PC-9 (cell line): ENCODE results near the gene DNMT3B. TPM values are rescaled to one million over a fixed set of nuclear protein-coding genes. Genes with fewer than 3 reads are reported as not detected.

Experiments
- BruUV-seq: library from RNA; stranded (reverse); fragments of 400-500 nt; replicated peaks from 2 replicates; lab custom pipeline; 2021; lab: Mats Ljungman, UMichigan
- CTCF ChIA-PET: fragments of 300-600 bp; sonication (Branson Sonifier 250); formaldehyde crosslinking; loops from one replicate; lab custom pipeline; 2022; ENCODE audit warnings: antibody characterized with exemption; lab: Charles Lee
- POLR2A ChIA-PET: fragments of 300-600 bp; sonication (Branson Sonifier 250); formaldehyde crosslinking; loops from one replicate; lab custom pipeline; 2022; ENCODE audit warnings: antibody characterized with exemption; ENCODE audit not compliant: unreplicated experiment; lab: Charles Lee
- DNase-seq, 2 experiments: peaks; one replicate each; pipeline versions ENCODE4 v3.0.0 to v3.0.0-alpha.2; 2015 to 2022; ENCODE audit warnings: mixed read lengths in 1 of 2
- H2AFZ ChIP-seq: fragments of 200-600 bp; sonication (generic); 2 replicates; pipeline ENCODE4 v1.8.1; 2017; ENCODE audit warnings: antibody characterized with exemption
- H3F3A ChIP-seq: fragments of 200-600 bp; sonication (generic); 2 replicates; pipeline ENCODE4 v1.8.1; 2017; ENCODE audit warnings: antibody characterized with exemption, mild to moderate bottlenecking, low read depth; ENCODE audit not compliant: insufficient read depth
- H3K27ac ChIP-seq: fragments of 200-600 bp; sonication (generic); 2 replicates; pipeline ENCODE4 v1.6.1; 2016; ENCODE audit warnings: mixed run types
- H3K27me3 ChIP-seq: fragments of 200-600 bp; sonication (generic); 2 replicates; pipeline ENCODE4 v1.6.1; 2016; ENCODE audit warnings: low read depth, mixed run types; ENCODE audit not compliant: insufficient read depth
- H3K36me3 ChIP-seq: fragments of 200-600 bp; sonication (generic); 2 replicates; pipeline ENCODE4 v1.6.1; 2016; ENCODE audit warnings: low read depth, mixed run types
- H3K4me1 ChIP-seq: fragments of 200-600 bp; sonication (generic); replicated peaks from 2 replicates; pipeline ENCODE4 v1.6.1; 2016; ENCODE audit warnings: mixed run types; ENCODE audit not compliant: insufficient read depth
- H3K4me2 ChIP-seq: fragments of 200-600 bp; sonication (generic); 2 replicates; pipeline ENCODE4 v1.6.1; 2017; ENCODE audit warnings: mixed run types
- H3K4me3 ChIP-seq: fragments of 200-600 bp; sonication (generic); 2 replicates; pipeline ENCODE4 v1.6.1; 2016; ENCODE audit warnings: mixed run types
- H3K79me2 ChIP-seq: fragments of 200-600 bp; sonication (generic); 2 replicates; pipeline ENCODE4 v1.6.1; 2017; ENCODE audit warnings: low read depth, mixed run types
- H3K9me2 ChIP-seq: fragments of 200-600 bp; sonication (generic); 2 replicates; pipeline ENCODE4 v1.8.1; 2017; ENCODE audit warnings: mild to moderate bottlenecking; ENCODE audit not compliant: insufficient read depth
- H3K9me3 ChIP-seq: fragments of 200-600 bp; sonication (generic); 2 replicates; pipeline ENCODE4 v1.8.1; 2016; ENCODE audit warnings: low read depth; ENCODE audit not compliant: insufficient read depth
- H4K20me1 ChIP-seq: fragments of 200-600 bp; sonication (generic); 2 replicates; pipeline ENCODE4 v1.8.1; 2017; ENCODE audit not compliant: insufficient read depth
- CTCF ChIP-seq: fragments of 200-600 bp; sonication (generic); conservative IDR thresholded peaks from 2 replicates; pipeline ENCODE4 v1.6.1; 2017; ENCODE audit warnings: mixed run types, antibody characterized with exemption, mild to moderate bottlenecking, moderate library complexity
- EZH2 ChIP-seq: fragments of 200-600 bp; sonication (generic); IDR thresholded peaks from 2 replicates; pipeline ENCODE4 v1.8.0; 2017; ENCODE audit warnings: antibody characterized with exemption, low read depth
- intact Hi-C: fragments of 100-400 bp; cut with micrococcal nuclease; formaldehyde crosslinking; loops from one replicate; pipeline ENCODE4 v1.10.0; 2022; ENCODE audit not compliant: unreplicated experiment
- total RNA-seq: library from RNA; stranded (reverse); gene quantifications from 2 replicates; pipeline ENCODE4 v1.2.3, GENCODE V29; 2021

DNMT3B gene
- total RNA-seq, 1 experiment from 2014 or later = 8.0 TPM

- ChIA-PET CTCF (no interaction called here), POLR2A (no interaction called here)
- Histone ChIP-seq H3K27ac (no peak overlapping the region), H3K4me3 (no peak overlapping the region), H3K4me2 (no peak overlapping the region), H2AFZ (no peak overlapping the region), H3K4me1 (no peaks in the 10 kb centered on the region), H3K9me2 (no peaks in the 10 kb centered on the region), H3K27me3 (no peaks in the 10 kb centered on the region), H3K9me3 (no peaks in the 10 kb centered on the region), H3F3A (no peaks in the 10 kb centered on the region), H3K79me2 (no peaks in the 10 kb centered on the region), H4K20me1 (no peaks in the 10 kb centered on the region), H3K36me3 (0 out of 2 replicates have a peak, but pooled peaks cover 3% of the 10 kb centered on the region)
- intact Hi-C loops = no loop called here
- no peak for TF ChIP-seq EZH2
- no peak for TF ChIP-seq CTCF
- BruUV-seq = no TSS peak
- DNase-seq = no peak
Measured at GRCh38 chr20:32804817-32805216, 42.6 kb downstream of the DNMT3B start.

- intact Hi-C loops = no loop called here
- H3K9me3 ChIP-seq = no peaks in the 10 kb centered on the region
- H3K27ac ChIP-seq = no peak overlapping the region
- H4K20me1 ChIP-seq = no peaks in the 10 kb centered on the region
- H3K79me2 ChIP-seq = no peaks in the 10 kb centered on the region
- TF ChIP-seq EZH2 (no peak), CTCF (no peak)
- H3K9me2 ChIP-seq = no peaks in the 10 kb centered on the region
- no peaks in the 10 kb centered on the region for H3K27me3 ChIP-seq
- no peak overlapping the region for H3K4me3 ChIP-seq
- H3K4me2 ChIP-seq = no peak overlapping the region
- CTCF ChIA-PET = no interaction called here
- H3K4me1 ChIP-seq = no peaks in the 10 kb centered on the region
- POLR2A ChIA-PET = no interaction called here
- no peak for DNase-seq
- 0 out of 2 replicates have a peak, but pooled peaks cover 3% of the 10 kb centered on the region for H3K36me3 ChIP-seq
- no peaks in the 10 kb centered on the region for H3F3A ChIP-seq
- H2AFZ ChIP-seq = no peak overlapping the region
- no TSS peak for BruUV-seq
Measured at GRCh38 chr20:32805721-32806120, 43.5 kb downstream of the DNMT3B start.

GRCh38 chr20:32806356-32806755 is 44.2 kb downstream of the DNMT3B start:
- ChIA-PET CTCF (no interaction called here), POLR2A (no interaction called here)
- 0 out of 2 replicates have a peak, but pooled peaks cover 3% of the 10 kb centered on the region for H3K36me3 ChIP-seq
- H4K20me1 ChIP-seq = no peaks in the 10 kb centered on the region
- H3K79me2 ChIP-seq = no peaks in the 10 kb centered on the region
- no peak overlapping the region for H3K4me3 ChIP-seq
- intact Hi-C loops = no loop called here
- no peaks in the 10 kb centered on the region for H3K9me2 ChIP-seq
- H3F3A ChIP-seq = no peaks in the 10 kb centered on the region
- no peak overlapping the region for H2AFZ ChIP-seq
- H3K27ac ChIP-seq = no peak overlapping the region
- H3K9me3 ChIP-seq = no peaks in the 10 kb centered on the region
- no peak overlapping the region for H3K4me2 ChIP-seq
- BruUV-seq = no TSS peak
- H3K27me3 ChIP-seq = no peaks in the 10 kb centered on the region
- DNase-seq = no peak
- TF ChIP-seq EZH2 (no peak), CTCF (no peak)
- no peaks in the 10 kb centered on the region for H3K4me1 ChIP-seq
